Measurements from ENCODE around the gene LRRC8D. TPM values are rescaled to one million over a fixed set of nuclear protein-coding genes. Genes with fewer than 3 reads are reported as not detected.

The LRRC8D gene
- total RNA-seq, 1 experiment from 2014 or later = 37.2 TPM

DNA sequence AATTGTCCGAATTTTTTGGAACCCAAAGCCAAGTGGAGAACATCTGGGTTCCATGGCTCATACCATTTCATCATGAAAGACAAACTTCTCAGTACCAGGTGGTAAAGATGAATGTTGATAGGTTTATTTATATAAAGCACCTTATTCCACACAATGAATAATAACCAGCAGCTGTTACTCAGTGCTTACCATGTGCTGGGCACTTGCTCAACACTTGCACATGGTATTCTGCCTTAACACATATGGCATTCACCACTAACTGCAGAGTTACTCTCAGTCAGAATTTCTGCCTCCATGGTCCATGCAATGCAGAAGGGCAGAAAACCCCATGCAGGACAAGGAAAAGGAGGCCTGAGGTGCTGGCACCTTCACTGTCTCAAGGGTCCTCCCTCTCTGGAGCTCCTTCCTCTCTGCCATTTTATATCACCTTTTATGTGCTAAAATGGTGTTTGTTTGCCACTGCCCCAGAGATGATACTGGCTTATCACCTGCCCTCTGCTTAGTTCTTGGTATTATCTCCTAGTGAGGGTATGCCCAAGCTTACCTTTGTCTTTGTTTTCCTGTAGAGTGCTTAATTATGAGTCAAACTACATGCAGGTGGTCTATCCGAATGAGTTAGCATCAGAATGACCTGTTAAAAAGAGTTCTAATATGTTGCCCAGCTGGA lies 97.4 kb downstream of the LRRC8D start:
- no peak overlapping the region for H3K18ac ChIP-seq (ENCODE audit: insufficient read length, low read depth, low read length)
- no peak overlapping the region for H2BK120ac ChIP-seq (ENCODE audit: low read depth, low read length, poor library complexity, severe bottlenecking)
- H3K23ac ChIP-seq (ENCODE audit: insufficient read length, low read depth, low read length) = no peak overlapping the region
- H3K27me3 Mint-ChIP-seq (ENCODE audit: low read depth) = no peaks in the 10 kb centered on the region
- no peak overlapping the region for H2BK5ac ChIP-seq (ENCODE audit: insufficient read length, low read length)
- no peak overlapping the region for H2BK15ac ChIP-seq (ENCODE audit: low read depth, low read length)
- H3K14ac ChIP-seq (ENCODE audit: insufficient read depth, low read length) = no peak overlapping the region
- H3K23me2 ChIP-seq (ENCODE audit: insufficient read length, low read depth, low read length, poor library complexity, severe bottlenecking) = no peaks in the 10 kb centered on the region
- no peaks in the 10 kb centered on the region for H3K9me3 ChIP-seq (ENCODE audit: control insufficient read depth, low read depth, low read length)
- H3K56ac ChIP-seq (ENCODE audit: insufficient read length, low read depth, low read length) = no peak overlapping the region
- no peak overlapping the region for H3T11ph ChIP-seq (ENCODE audit: low read length)
- H3K27ac ChIP-seq (ENCODE audit: insufficient read length, low read depth, low read length) = no peak overlapping the region
- H3K9ac ChIP-seq (ENCODE audit: extremely low read depth, insufficient read length, low read length) = no peak overlapping the region
- H2BK12ac ChIP-seq (ENCODE audit: insufficient read length, low read depth, low read length) = no peak overlapping the region
- H4K20me1 ChIP-seq (ENCODE audit: control insufficient read depth, insufficient read depth, insufficient read length) = no peaks in the 10 kb centered on the region
- H3K79me1 ChIP-seq (ENCODE audit: insufficient read depth, low read depth, low read length, poor library complexity, severe bottlenecking) = no peaks in the 10 kb centered on the region
- peak overlapping the region; percentile 3 to 95 (median 87); a peak in 5 of 7 replicates for H3K27ac Mint-ChIP-seq
- peaks cover 32 to 43% of the 10 kb centered on the region in 2 experiments for H3K4me1 Mint-ChIP-seq
- H3K4me2 ChIP-seq (ENCODE audit: insufficient read depth, insufficient read length, low read length) = peak overlapping the region; percentile 10
- peaks cover 12% of the 10 kb centered on the region for H3K4me1 ChIP-seq (ENCODE audit: insufficient read depth, low read length)
- H2AK5ac ChIP-seq (ENCODE audit: insufficient read length, low read length) = no peak overlapping the region
- no peak overlapping the region for H4K8ac ChIP-seq (replicated peaks; ENCODE audit: insufficient read length, low read depth, low read length)
- no CpG with 5 or more reads among the region's 2 CpGs for WGBS (ENCODE audit: extremely low coverage, insufficient read length, low lambda C conversion rate)
- no peak overlapping the region for H4K5ac ChIP-seq (ENCODE audit: insufficient read length, low read depth, low read length)
- peaks cover 4% of the 10 kb centered on the region; the same call in 1 of the 2 replicates for H3K79me2 ChIP-seq (ENCODE audit: insufficient read depth, low read length)
- H2BK20ac ChIP-seq (ENCODE audit: low read depth, low read length, poor library complexity, severe bottlenecking) = no peak overlapping the region
- no peak overlapping the region for H3K4me3 Mint-ChIP-seq
- peaks cover 15 to 26% (median 21%) of the 10 kb centered on the region in 3 experiments for H3K36me3 Mint-ChIP-seq (ENCODE audit: insufficient read depth in 1 of 3, low read depth in 3 of 3)
- H3K9me3 Mint-ChIP-seq = peaks cover under 1 to 11% of the 10 kb centered on the region in 2 experiments
- DNase-seq = no peak
- no peak overlapping the region for H3K4ac ChIP-seq (ENCODE audit: low read depth, low read length)
- no peaks in the 10 kb centered on the region for H3K27me3 ChIP-seq (ENCODE audit: insufficient read depth, low read length)
- H4K91ac ChIP-seq (ENCODE audit: insufficient read length, low read depth, low read length) = no peak overlapping the region
- TF ChIP-seq, protein P1, sequence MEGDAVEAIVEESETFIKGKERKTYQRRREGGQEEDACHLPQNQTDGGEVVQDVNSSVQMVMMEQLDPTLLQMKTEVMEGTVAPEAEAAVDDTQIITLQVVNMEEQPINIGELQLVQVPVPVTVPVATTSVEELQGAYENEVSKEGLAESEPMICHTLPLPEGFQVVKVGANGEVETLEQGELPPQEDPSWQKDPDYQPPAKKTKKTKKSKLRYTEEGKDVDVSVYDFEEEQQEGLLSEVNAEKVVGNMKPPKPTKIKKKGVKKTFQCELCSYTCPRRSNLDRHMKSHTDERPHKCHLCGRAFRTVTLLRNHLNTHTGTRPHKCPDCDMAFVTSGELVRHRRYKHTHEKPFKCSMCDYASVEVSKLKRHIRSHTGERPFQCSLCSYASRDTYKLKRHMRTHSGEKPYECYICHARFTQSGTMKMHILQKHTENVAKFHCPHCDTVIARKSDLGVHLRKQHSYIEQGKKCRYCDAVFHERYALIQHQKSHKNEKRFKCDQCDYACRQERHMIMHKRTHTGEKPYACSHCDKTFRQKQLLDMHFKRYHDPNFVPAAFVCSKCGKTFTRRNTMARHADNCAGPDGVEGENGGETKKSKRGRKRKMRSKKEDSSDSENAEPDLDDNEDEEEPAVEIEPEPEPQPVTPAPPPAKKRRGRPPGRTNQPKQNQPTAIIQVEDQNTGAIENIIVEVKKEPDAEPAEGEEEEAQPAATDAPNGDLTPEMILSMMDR (conservative IDR thresholded peaks at IDR 0.05) = no peak
- H2AFZ ChIP-seq (ENCODE audit: low read length) = no peak overlapping the region

Measured in H9 (cell line).